HG02973 (cell line): ENCODE results near the gene RAB18.
"Not testable (repeated sequence)": the region's sequence is repeated elsewhere in the genome, so short reads cannot be mapped to it uniquely, and the experiment has no call there.

Experiments used
- ATAC-seq: cut with Tn5 transposase; IDR thresholded peaks from one replicate; pipeline ENCODE4 v1.9.1; 2021; ENCODE audit warnings: moderate library complexity; ENCODE audit not compliant: unreplicated experiment

Gene RAB18

GRCh38 chr10:27504007-27504807, at the start of gene RAB18:
Gene RAB18 (plus strand): TSS chr10:27504304. CDS start chr10:27504370, 66 bp downstream.
- peak; percentile 95 for ATAC-seq

- no peak for ATAC-seq
Measured at GRCh38 chr10:27454837-27455236, 49.3 kb upstream of the RAB18 start.

- no peak for ATAC-seq
Measured at GRCh38 chr10:27457261-27457945, 46.7 kb upstream of the RAB18 start.

- no peak for ATAC-seq
Measured at GRCh38 chr10:27457966-27458365, 46.1 kb upstream of the RAB18 start.

GRCh38 chr10:27461312-27461711, 42.8 kb upstream of the RAB18 start:
- no peak for ATAC-seq

GRCh38 chr10:27463961-27464360, 40.1 kb upstream of the RAB18 start:
- ATAC-seq, result no peak

GRCh38 chr10:27464993-27465392, 39.1 kb upstream of the RAB18 start:
- ATAC-seq, result peak; percentile 58

- not testable (repeated sequence) for ATAC-seq
Measured at GRCh38 chr10:27465596-27465995, 38.5 kb upstream of the RAB18 start.

- ATAC-seq, result no peak
Measured at GRCh38 chr10:27470885-27471284, 33.2 kb upstream of the RAB18 start.

GRCh38 chr10:27474741-27475140, 29.4 kb upstream of the RAB18 start:
- ATAC-seq, result no peak

GRCh38 chr10:27479016-27479415, 25.1 kb upstream of the RAB18 start:
- no peak for ATAC-seq

- ATAC-seq, result no peak
Measured at GRCh38 chr10:27481486-27481885, 22.6 kb upstream of the RAB18 start.

GRCh38 chr10:27482984-27483956, 20.8 kb upstream of the RAB18 start:
- no peak for ATAC-seq

- ATAC-seq, result no peak
Measured at GRCh38 chr10:27485368-27485767, 18.7 kb upstream of the RAB18 start.

GRCh38 chr10:27485986-27486385, 18.1 kb upstream of the RAB18 start:
- ATAC-seq, result no peak

- ATAC-seq, result no peak
Measured at GRCh38 chr10:27490807-27491206, 13.3 kb upstream of the RAB18 start.

- no peak for ATAC-seq
Measured at GRCh38 chr10:27494116-27494805, 9.8 kb upstream of the RAB18 start.

- no peak for ATAC-seq
Measured at GRCh38 chr10:27496137-27496536, 8.0 kb upstream of the RAB18 start.

GRCh38 chr10:27500096-27500495, 4.0 kb upstream of the RAB18 start:
- no peak for ATAC-seq

- ATAC-seq, result no peak
Measured at GRCh38 chr10:27500886-27501285, 3.2 kb upstream of the RAB18 start.
